Thyroid gland (tissue), 4 donors: ENCODE measurements around the gene OCLN. TPM values are rescaled to one million over a fixed set of nuclear protein-coding genes. Genes with fewer than 3 reads are reported as not detected.

Experiments
- DNase-seq, 2 donors: peaks; one replicate each; pipeline ENCODE4 v3.0.0-alpha.2; 2019
- H3K27ac ChIP-seq, 3 donors: fragments of 200-600 bp; sonication (generic); 1 replicate in 2 of 3; 2 replicates in 1 of 3; pipeline ENCODE4 v1.5.1; 2016 to 2019; ENCODE audit warnings: mild to moderate bottlenecking in 1 of 3, moderate library complexity in 1 of 3
- H3K27me3 ChIP-seq: fragments of 200-600 bp; sonication (generic); one replicate; pipeline ENCODE4 v1.5.1; 2019
- H3K36me3 ChIP-seq, 2 donors: fragments of 200-600 bp; sonication (generic); one replicate each; pipeline ENCODE4 v1.5.1; 2016 to 2019
- H3K4me1 ChIP-seq, 2 donors: fragments of 200-600 bp; sonication (generic); one replicate each; pipeline ENCODE4 v1.5.1; 2017 to 2019
- H3K4me3 ChIP-seq, 3 donors: fragments of 200-600 bp; sonication (generic); replicated peaks in 1 of 3; 1 replicate in 2 of 3; 2 replicates in 1 of 3; pipeline ENCODE4 v1.5.1; 2016; ENCODE audit warnings: mild to moderate bottlenecking in 1 of 3
- H3K9me3 ChIP-seq: fragments of 200-600 bp; sonication (generic); one replicate; pipeline ENCODE4 v1.5.1; 2017
- POLR2A ChIP-seq, 2 donors: fragments of 450-650 bp; IDR thresholded peaks; one replicate each; pipeline ENCODE4 v1.6.1; 2017; ENCODE audit warnings: antibody characterized with exemption in 2 of 2, mild to moderate bottlenecking in 2 of 2, moderate library complexity in 1 of 2
- WGBS, 2 donors: methylation state at CpG; one replicate each; pipeline ENCODE4 v1.1.5; 2017; 5-methylcytosine and 5-hydroxymethylcytosine counted together
- intact Hi-C: fragments of 100-400 bp; cut with DNase I; formaldehyde crosslinking; loops from one replicate; pipeline ENCODE4 v1.15.1; 2023
- total RNA-seq, 4 donors: library from RNA; depleted of rRNA; stranded (reverse); fragments of >200 nt; gene quantifications; one replicate each; pipeline ENCODE4 v1.2.3, GENCODE V29; 2016
- TF ChIP-seq, protein P1 (sequence below), 6 experiments: fragments of 200-600 bp in 3 of 6; fragments of 450-650 bp in 3 of 6; sonication (generic) in 3 of 6; IDR thresholded peaks; one replicate each; pipeline ENCODE4 v1.5.1; 2016 to 2019; ENCODE audit warnings: antibody characterized with exemption in 6 of 6, mild to moderate bottlenecking in 2 of 6, inconsistent platforms in 1 of 6, moderate library complexity in 1 of 6

Gene OCLN
- total RNA-seq, 4 donors from 2014 or later = 148 to 248 (median 197) TPM

DNA sequence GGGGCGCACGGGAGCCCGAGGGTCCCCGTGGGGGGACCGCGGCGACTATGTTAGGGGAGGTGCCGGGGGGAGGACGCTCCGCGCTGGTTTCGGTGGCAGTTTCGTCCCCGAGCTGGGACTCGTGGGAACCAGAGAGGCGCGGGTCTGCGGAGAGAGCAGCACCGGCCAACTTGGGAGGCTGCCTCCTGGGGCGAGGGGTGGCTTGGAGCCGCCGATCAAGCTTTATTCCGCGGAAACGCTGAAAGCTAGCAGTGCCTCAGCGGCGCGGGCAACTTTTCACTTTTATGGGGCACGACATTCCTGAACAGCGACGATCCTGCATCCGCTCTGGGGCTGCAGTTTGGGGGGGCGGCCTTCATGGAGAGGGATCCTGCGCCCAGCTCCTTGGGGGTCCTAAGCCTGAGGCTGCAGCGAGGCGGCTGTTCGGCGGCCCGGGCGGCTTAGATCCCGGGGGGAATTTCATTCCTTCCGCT is 369 bp downstream of the OCLN start:
- peak overlapping the region; percentile 91 to 96 (median 94) for H3K27ac ChIP-seq
- TF ChIP-seq, protein P1, sequence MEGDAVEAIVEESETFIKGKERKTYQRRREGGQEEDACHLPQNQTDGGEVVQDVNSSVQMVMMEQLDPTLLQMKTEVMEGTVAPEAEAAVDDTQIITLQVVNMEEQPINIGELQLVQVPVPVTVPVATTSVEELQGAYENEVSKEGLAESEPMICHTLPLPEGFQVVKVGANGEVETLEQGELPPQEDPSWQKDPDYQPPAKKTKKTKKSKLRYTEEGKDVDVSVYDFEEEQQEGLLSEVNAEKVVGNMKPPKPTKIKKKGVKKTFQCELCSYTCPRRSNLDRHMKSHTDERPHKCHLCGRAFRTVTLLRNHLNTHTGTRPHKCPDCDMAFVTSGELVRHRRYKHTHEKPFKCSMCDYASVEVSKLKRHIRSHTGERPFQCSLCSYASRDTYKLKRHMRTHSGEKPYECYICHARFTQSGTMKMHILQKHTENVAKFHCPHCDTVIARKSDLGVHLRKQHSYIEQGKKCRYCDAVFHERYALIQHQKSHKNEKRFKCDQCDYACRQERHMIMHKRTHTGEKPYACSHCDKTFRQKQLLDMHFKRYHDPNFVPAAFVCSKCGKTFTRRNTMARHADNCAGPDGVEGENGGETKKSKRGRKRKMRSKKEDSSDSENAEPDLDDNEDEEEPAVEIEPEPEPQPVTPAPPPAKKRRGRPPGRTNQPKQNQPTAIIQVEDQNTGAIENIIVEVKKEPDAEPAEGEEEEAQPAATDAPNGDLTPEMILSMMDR (IDR thresholded peaks at IDR 0.05) = peak in 1 of 6 experiments; percentile 19
- no peak for TF ChIP-seq POLR2A (IDR thresholded peaks at IDR 0.05)
- H3K27me3 ChIP-seq = no peaks in the 10 kb centered on the region
- peaks cover 5 to 8% of the 10 kb centered on the region in 2 donors for H3K4me1 ChIP-seq
- DNase-seq = peak in 1 of 2 donors; percentile 51
- H3K9me3 ChIP-seq = no peaks in the 10 kb centered on the region
- WGBS, 2 donors = 0% methylated on average over 13 of the region's 42 CpGs; no CpG with 5 or more reads in 1 of the 2 donors
- H3K36me3 ChIP-seq = no peaks in the 10 kb centered on the region
- intact Hi-C loops = loop anchor here (5.0 kb wide), 1 partner anchor 76 kb away; the partner anchor contains the start of gene MARVELD2
- peak overlapping the region; percentile 71 to 84 (median 80) for H3K4me3 ChIP-seq

DNA sequence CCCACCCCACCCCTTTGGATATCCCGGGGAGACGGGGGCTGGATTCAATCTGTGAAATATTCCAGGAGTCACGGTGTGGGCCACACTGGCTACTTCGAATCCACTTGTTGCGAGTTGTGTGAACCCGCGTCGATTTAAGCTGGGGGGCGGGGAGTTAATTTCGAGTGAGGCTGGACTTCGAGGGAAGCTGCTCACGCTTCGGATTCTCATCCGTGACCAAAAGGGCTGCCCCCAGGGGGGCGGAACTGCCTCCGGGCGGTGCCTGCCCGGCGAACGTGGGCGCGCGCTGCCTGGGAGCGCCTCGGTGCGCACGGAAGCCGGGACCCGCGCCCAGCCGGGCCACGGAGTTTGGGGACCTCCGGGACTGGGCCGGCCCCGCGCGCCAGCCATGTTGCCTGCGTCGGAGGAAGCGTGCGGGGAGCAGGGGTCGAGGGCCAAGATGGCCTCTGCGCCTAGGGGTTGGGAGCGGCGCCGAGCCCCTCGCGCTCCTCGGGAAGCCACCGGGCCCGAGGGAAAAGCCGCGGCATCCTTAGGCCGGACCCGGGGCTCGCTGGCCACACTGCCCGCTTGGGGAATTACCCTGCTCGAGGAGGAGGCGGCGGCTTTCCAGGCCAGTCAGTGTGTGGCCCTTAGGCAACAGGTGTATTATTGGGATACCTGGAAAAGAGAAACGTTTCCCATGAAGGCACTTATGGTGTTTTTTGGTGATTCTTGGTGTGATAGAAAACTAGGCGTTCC is 975 bp downstream of the OCLN start:
- H3K9me3 ChIP-seq = no peaks in the 10 kb centered on the region
- H3K27me3 ChIP-seq = no peaks in the 10 kb centered on the region
- 1 to 2% methylated on average over 22 to 29 of the region's 62 CpGs for WGBS, 2 donors
- TF ChIP-seq, protein P1 (IDR thresholded peaks at IDR 0.05) = no peak
- TF ChIP-seq POLR2A (IDR thresholded peaks at IDR 0.05) = peak; percentile 27 to 53
- H3K4me1 ChIP-seq = peaks cover 5 to 8% of the 10 kb centered on the region in 2 donors
- intact Hi-C loops = loop anchor here (5.0 kb wide), 1 partner anchor 76 kb away; the partner anchor contains the start of gene MARVELD2
- DNase-seq = peak; percentile 78 to 79
- peak overlapping the region; percentile 71 to 84 (median 80) for H3K4me3 ChIP-seq
- H3K36me3 ChIP-seq = no peaks in the 10 kb centered on the region
- H3K27ac ChIP-seq = peak overlapping the region; percentile 91 to 96 (median 94)

GRCh38 chr5:69494452-69494851 is 1.9 kb downstream of the OCLN start:
- TF ChIP-seq, protein P1 (IDR thresholded peaks at IDR 0.05) = no peak
- no peak for TF ChIP-seq POLR2A (IDR thresholded peaks at IDR 0.05)
- Histone ChIP-seq H3K9me3 (no peaks in the 10 kb centered on the region), H3K27ac (peak overlapping the region in 2 of 3 donors; percentile 94 to 96), H3K36me3 (no peaks in the 10 kb centered on the region), H3K27me3 (no peaks in the 10 kb centered on the region), H3K4me1 (peaks cover 8 to 11% of the 10 kb centered on the region in 2 donors), H3K4me3 (peak overlapping the region in 2 of 3 donors; percentile 80 to 84)
- no peak for DNase-seq
- intact Hi-C loops = loop anchor here (5.0 kb wide), 1 partner anchor 77 kb away; the partner anchor contains the start of gene MARVELD2
- WGBS, 2 donors = 77 to 81% methylated on average over 8 of the region's 8 CpGs

DNA sequence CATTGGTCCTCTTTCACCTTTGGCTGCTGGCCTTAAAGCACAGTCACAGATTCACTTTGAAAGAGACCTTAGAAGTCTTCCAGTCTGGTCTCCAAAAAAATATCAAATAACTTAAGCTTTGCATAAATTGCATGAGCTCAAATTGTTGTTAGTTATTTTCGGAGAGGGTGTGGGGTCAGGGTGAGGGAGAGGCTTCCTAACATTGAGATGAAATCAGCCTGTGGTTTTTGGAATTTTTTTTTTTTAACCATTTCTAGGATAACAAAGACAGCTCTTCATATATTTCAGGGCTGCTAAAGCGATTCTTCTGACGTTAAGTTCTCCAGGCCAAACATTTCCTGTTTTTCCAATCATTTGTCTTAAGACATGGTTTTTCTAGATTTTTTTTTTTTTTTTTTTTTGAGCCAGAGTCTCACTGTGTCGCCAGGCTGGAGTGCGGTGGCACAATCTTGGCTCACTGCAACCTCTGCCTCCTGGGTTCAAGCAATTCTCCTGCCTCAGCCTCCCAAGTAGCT is 4.5 kb downstream of the OCLN start:
- no peak for DNase-seq
- H3K27me3 ChIP-seq = no peaks in the 10 kb centered on the region
- H3K36me3 ChIP-seq = no peaks in the 10 kb centered on the region
- 73 to 77% methylated on average over 5 of the region's 5 CpGs for WGBS, 2 donors
- intact Hi-C loops = no loop called here
- H3K4me3 ChIP-seq = no peak overlapping the region
- TF ChIP-seq POLR2A (IDR thresholded peaks at IDR 0.05) = no peak
- TF ChIP-seq, protein P1 (IDR thresholded peaks at IDR 0.05) = no peak
- peaks cover 16 to 21% of the 10 kb centered on the region in 2 donors for H3K4me1 ChIP-seq
- no peaks in the 10 kb centered on the region for H3K9me3 ChIP-seq
- peak overlapping the region in 2 of 3 donors; percentile 31 to 55 for H3K27ac ChIP-seq

DNA sequence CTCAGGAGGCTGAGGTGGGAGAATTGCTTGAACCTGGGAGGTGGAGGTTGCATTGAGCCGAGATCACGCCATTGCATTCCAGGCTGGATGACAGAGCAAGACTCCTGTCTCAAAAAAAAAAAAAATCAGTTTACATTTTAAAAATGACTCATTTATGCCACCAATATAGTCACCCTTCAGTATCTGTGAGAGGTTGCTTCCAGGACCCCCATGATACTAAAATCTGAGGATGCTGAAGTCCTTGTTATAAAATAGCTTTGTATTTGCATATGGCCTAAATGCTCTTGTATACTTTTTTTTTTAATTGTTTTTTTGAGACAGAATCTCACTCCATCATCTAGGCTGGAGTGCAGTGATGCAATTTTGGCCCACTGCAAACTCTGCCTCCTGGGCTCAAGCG is 5.8 kb downstream of the OCLN start:
- Histone ChIP-seq H3K4me3 (no peak overlapping the region), H3K36me3 (no peaks in the 10 kb centered on the region), H3K27ac (no peak overlapping the region), H3K4me1 (peaks cover 20 to 33% of the 10 kb centered on the region in 2 donors), H3K9me3 (no peaks in the 10 kb centered on the region), H3K27me3 (no peaks in the 10 kb centered on the region)
- 96 to 98% methylated on average over 3 of the region's 3 CpGs for WGBS, 2 donors
- no peak for DNase-seq
- TF ChIP-seq, protein P1 (IDR thresholded peaks at IDR 0.05) = no peak
- TF ChIP-seq POLR2A (IDR thresholded peaks at IDR 0.05) = no peak
- intact Hi-C loops = no loop called here
